ENCODE measurements around the gene KRTAP5-1.

The KRTAP5-1 gene

GRCh38 chr11:1545432-1545831 is 39.7 kb downstream of the KRTAP5-1 start:
- DNase-seq (ENCODE audit: low read depth): no peak

GRCh38 chr11:1544536-1544935 is 40.5 kb downstream of the KRTAP5-1 start:
- no peak for DNase-seq (ENCODE audit: low read depth)

GRCh38 chr11:1543606-1544263 is 41.3 kb downstream of the KRTAP5-1 start:
- DNase-seq (ENCODE audit: low read depth): no peak

GRCh38 chr11:1542267-1542666 is 42.8 kb downstream of the KRTAP5-1 start:
- no peak for DNase-seq (ENCODE audit: low read depth)

- no peak for DNase-seq (ENCODE audit: low read depth)
These were observed 43.4 kb downstream of the KRTAP5-1 start for GRCh38 chr11:1541474-1542204.

- no peak for DNase-seq (ENCODE audit: low read depth)
These were observed 45.0 kb downstream of the KRTAP5-1 start for GRCh38 chr11:1540074-1540473.

GRCh38 chr11:1538153-1538552 is 46.9 kb downstream of the KRTAP5-1 start:
- no peak for DNase-seq (ENCODE audit: low read depth)

- DNase-seq (ENCODE audit: low read depth): no peak
These were observed 48.8 kb downstream of the KRTAP5-1 start for GRCh38 chr11:1536065-1536843.

GRCh38 chr11:1534682-1535081 is 50.4 kb downstream of the KRTAP5-1 start:
- no peak for DNase-seq (ENCODE audit: low read depth)

All from stimulated activated CD8-positive, alpha-beta memory T cell treated with anti-CD3 and anti-CD28 coated beads, Interleukin-15, amount 100 ng/mL, for 24 hours (primary cell).